Measurements from ENCODE around the gene S100Z. TPM values are rescaled to one million over a fixed set of nuclear protein-coding genes. Genes with fewer than 3 reads are reported as not detected.

S100Z gene
- total and polyA plus RNA-seq, 8 donors, result 0.16 to 0.60 (median 0.39) TPM

DNA sequence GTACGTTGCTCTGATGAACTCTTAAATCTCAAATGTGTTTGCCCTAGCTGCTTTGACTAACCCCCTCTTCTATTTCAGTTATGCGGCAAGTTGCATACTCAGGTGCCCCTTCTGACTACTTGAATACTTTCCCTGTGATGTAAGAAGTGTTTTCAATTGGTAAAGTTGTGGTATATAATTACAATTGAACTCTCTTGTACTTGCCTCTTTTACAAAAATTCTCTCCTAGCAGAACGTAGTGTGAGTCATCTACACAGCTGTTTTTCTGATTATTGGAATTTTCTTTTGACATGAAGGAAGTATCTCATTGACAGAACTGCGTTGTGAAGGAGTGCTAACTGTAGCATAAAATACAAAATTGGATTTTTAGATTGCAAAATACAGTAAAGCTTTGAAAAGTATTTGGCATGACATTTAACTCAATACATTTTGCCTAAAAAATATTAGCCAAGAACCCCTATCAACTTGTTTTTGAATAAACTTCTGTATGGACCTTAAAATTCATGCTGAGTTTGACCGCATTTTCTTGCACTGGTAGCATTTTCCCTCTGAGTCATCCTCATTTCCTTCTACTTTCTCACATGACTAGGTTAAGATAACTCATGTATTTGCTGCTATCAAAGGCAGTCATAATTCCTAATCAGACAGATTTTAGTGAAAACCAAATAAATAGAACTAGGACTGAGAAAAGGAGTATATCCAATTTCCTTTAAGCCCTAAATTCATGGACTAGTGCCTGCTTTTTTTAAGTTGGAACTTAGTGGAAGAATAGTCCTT lies 109.4 kb downstream of the S100Z start:
- no peaks in the 10 kb centered on the region for H3K9me3 ChIP-seq
- DNase-seq, result peak in 2 of 4 donors; percentile 8 to 43
- peak overlapping the region; percentile 11 to 51 for H3K27ac ChIP-seq
- intact Hi-C loops (cut with DNase I), result no loop called here
- H3K4me1 ChIP-seq, result peaks cover 9 to 23% of the 10 kb centered on the region in 2 donors
- ATAC-seq, result peak; percentile 89
- H3K36me3 ChIP-seq, result no peaks in the 10 kb centered on the region
- H3K27me3 ChIP-seq, result peaks cover 17 to 25% of the 10 kb centered on the region in 2 donors
- H3K4me3 ChIP-seq, result no peak overlapping the region
- TF ChIP-seq CTCF (IDR thresholded peaks at IDR 0.05), result no peak

DNA sequence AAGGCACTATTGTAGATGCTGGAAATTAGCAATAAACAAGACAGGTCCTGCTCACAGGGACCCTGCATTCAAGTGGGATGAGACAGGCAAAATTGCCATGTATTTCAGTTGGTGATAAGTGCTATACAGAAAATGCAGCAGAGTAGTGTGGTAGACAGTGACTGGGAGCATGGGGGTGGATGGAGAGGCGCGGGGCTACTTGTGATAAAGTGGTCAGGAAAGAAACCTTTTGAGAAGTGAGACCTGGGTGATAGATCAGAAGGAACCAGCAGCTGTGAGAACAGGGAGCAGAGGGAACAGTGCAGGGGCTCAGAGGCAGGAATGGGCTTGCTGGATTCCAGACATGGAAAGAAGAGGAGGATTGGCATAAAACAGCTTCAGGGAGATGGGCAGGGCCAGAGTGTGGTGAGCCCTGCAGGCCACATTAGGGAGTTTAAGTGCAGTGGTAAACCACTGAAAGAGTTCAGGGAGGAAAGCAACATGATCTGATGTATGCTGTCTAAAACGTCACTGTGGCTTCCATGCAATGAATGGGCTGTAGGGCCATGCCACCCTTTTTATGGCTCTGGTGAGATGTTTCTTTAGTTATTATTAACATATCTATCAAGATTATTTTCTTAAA lies 110.3 kb downstream of the S100Z start:
- H3K27me3 ChIP-seq, result peaks cover 8 to 15% of the 10 kb centered on the region in 2 donors
- intact Hi-C loops (cut with DNase I), result no loop called here
- DNase-seq (no peak), ATAC-seq (no peak)
- peaks cover 6 to 18% of the 10 kb centered on the region in 2 donors for H3K4me1 ChIP-seq
- no peak for TF ChIP-seq CTCF (IDR thresholded peaks at IDR 0.05)
- peak overlapping the region in 1 of 2 donors; percentile 51 for H3K27ac ChIP-seq
- no peak overlapping the region for H3K4me3 ChIP-seq
- H3K9me3 ChIP-seq, result no peaks in the 10 kb centered on the region
- H3K36me3 ChIP-seq, result no peaks in the 10 kb centered on the region

DNA sequence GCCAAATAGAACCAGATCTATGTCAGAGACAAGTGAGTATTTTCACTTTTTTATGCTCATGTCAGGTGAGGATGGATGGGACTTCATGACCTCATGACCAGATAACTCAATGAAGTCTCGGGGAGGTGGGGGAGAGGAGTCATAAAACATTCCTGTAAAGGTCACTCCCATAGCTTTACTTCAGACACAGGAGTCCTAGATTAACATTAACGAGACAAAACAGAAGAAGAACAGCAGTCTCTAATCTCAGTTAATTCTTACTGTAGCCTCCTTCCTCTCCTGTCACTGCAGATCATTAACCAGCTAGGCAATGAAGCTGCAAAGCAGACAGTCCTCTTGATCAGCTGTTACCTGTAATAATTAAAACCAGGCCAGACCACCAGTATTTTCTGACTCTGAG lies 114.2 kb downstream of the S100Z start:
- H3K27ac ChIP-seq, result no peak overlapping the region

More for the DNA sequence above, 114.2 kb downstream of the S100Z start:
- intact Hi-C loops (cut with DNase I), result no loop called here
- DNase-seq, result no peak
- ATAC-seq, result no peak
- Histone ChIP-seq H3K36me3 (no peaks in the 10 kb centered on the region), H3K27me3 (no peaks in the 10 kb centered on the region), H3K9me3 (no peaks in the 10 kb centered on the region), H3K4me3 (no peak overlapping the region), H3K4me1 (peaks cover 6 to 11% of the 10 kb centered on the region in 2 donors)
- no peak for TF ChIP-seq CTCF (IDR thresholded peaks at IDR 0.05)

Other genes with a start within 250 kb of the S100Z start
- gene F2RL2, start 226.6 kb upstream of the S100Z start, total RNA-seq, result 1 to 10 TPM in 1 of 2 donors, under 1 TPM in 1; 0.10 to 1.8 TPM
- gene F2RL2, start 226.6 kb upstream of the S100Z start, polyA plus RNA-seq (ENCODE audit: insufficient read length in 6 of 6), result under 1 TPM; 0.22 to 0.47 (median 0.31) TPM
- 10 to 100 TPM; 21.2 to 29.4 TPM for gene F2R, start 133.9 kb upstream of the S100Z start, total RNA-seq
- 10 to 100 TPM; 36.2 to 54.4 (median 46.7) TPM for gene F2R, start 133.9 kb upstream of the S100Z start, polyA plus RNA-seq (ENCODE audit: insufficient read length in 6 of 6)
- gene F2RL1, start 31.0 kb upstream of the S100Z start, total RNA-seq, result 10 to 100 TPM in 1 of 2 donors, 1 to 10 TPM in 1; 6.5 to 12.0 TPM
- gene F2RL1, start 31.0 kb upstream of the S100Z start, polyA plus RNA-seq (ENCODE audit: insufficient read length in 6 of 6), result 10 to 100 TPM in 2 of 6 donors, 1 to 10 TPM in 4; 8.0 to 10.5 (median 8.5) TPM
- under 1 TPM in 1 of 2 donors, not detected in 1; 0.65 TPM for gene CRHBP, start 103.0 kb downstream of the S100Z start, total RNA-seq
- gene CRHBP, start 103.0 kb downstream of the S100Z start, polyA plus RNA-seq (ENCODE audit: insufficient read length in 6 of 6), result under 1 TPM in 5 of 6 donors, not detected in 1; 0.22 to 0.72 (median 0.44) TPM
- gene AGGF1, start 180.4 kb downstream of the S100Z start, total RNA-seq, result 10 to 100 TPM; 20.9 to 21.0 TPM
- gene AGGF1, start 180.4 kb downstream of the S100Z start, polyA plus RNA-seq (ENCODE audit: insufficient read length in 6 of 6), result 10 to 100 TPM; 24.1 to 27.2 (median 25.7) TPM
- 10 to 100 TPM; 11.9 to 13.6 TPM for gene ZBED3, start 237.3 kb downstream of the S100Z start, total RNA-seq
- gene ZBED3, start 237.3 kb downstream of the S100Z start, polyA plus RNA-seq (ENCODE audit: insufficient read length in 6 of 6), result 10 to 100 TPM; 28.2 to 32.4 (median 29.3) TPM